Measurements from ENCODE around the gene GATA5. TPM values are rescaled to one million over a fixed set of nuclear protein-coding genes. Genes with fewer than 3 reads are reported as not detected.

Gene GATA5
- total RNA-seq, 1 experiment from 2014 or later = 0.18 TPM

GRCh38 chr20:62464425-62464770, 11.4 kb downstream of the GATA5 start:
- in situ Hi-C loops (cut with HindIII; ENCODE audit: low pct_unique_long_range_greater_than_20kb, low sequenced_read_pairs) = no loop called here
- DNase-seq (ENCODE audit: low read depth, low spot score) = no peak

- in situ Hi-C loops (cut with HindIII; ENCODE audit: low pct_unique_long_range_greater_than_20kb, low sequenced_read_pairs) = no loop called here
- no peak for DNase-seq (ENCODE audit: low read depth, low spot score)
These were observed 12.0 kb downstream of the GATA5 start for GRCh38 chr20:62463651-62464424.

- in situ Hi-C loops (cut with HindIII; ENCODE audit: low pct_unique_long_range_greater_than_20kb, low sequenced_read_pairs) = no loop called here
These were observed 12.7 kb downstream of the GATA5 start for GRCh38 chr20:62462976-62463592.

GRCh38 chr20:62461834-62462233, 14.0 kb downstream of the GATA5 start:
- in situ Hi-C loops (cut with HindIII; ENCODE audit: low pct_unique_long_range_greater_than_20kb, low sequenced_read_pairs) = no loop called here
- no peak for DNase-seq (ENCODE audit: low read depth, low spot score)

More at GRCh38 chr20:62462976-62463592, 12.7 kb downstream of the GATA5 start:
- DNase-seq (ENCODE audit: low read depth, low spot score) = no peak

- DNase-seq (ENCODE audit: low read depth, low spot score) = no peak
- in situ Hi-C loops (cut with HindIII; ENCODE audit: low pct_unique_long_range_greater_than_20kb, low sequenced_read_pairs) = no loop called here
These were observed 14.6 kb downstream of the GATA5 start for GRCh38 chr20:62461157-62461556.

GRCh38 chr20:62460678-62461077, 15.1 kb downstream of the GATA5 start:
- in situ Hi-C loops (cut with HindIII; ENCODE audit: low pct_unique_long_range_greater_than_20kb, low sequenced_read_pairs) = no loop called here
- DNase-seq (ENCODE audit: low read depth, low spot score) = no peak

GRCh38 chr20:62459488-62459887, 16.3 kb downstream of the GATA5 start:
- DNase-seq (ENCODE audit: low read depth, low spot score) = no peak
- in situ Hi-C loops (cut with HindIII; ENCODE audit: low pct_unique_long_range_greater_than_20kb, low sequenced_read_pairs) = no loop called here

GRCh38 chr20:62458275-62459251, 17.2 kb downstream of the GATA5 start:
- no peak for DNase-seq (ENCODE audit: low read depth, low spot score)
- in situ Hi-C loops (cut with HindIII; ENCODE audit: low pct_unique_long_range_greater_than_20kb, low sequenced_read_pairs) = no loop called here

GRCh38 chr20:62457831-62458230, 18.0 kb downstream of the GATA5 start:
- no peak for DNase-seq (ENCODE audit: low read depth, low spot score)
- in situ Hi-C loops (cut with HindIII; ENCODE audit: low pct_unique_long_range_greater_than_20kb, low sequenced_read_pairs) = no loop called here

GRCh38 chr20:62457098-62457497, 18.7 kb downstream of the GATA5 start:
- no peak for DNase-seq (ENCODE audit: low read depth, low spot score)
- in situ Hi-C loops (cut with HindIII; ENCODE audit: low pct_unique_long_range_greater_than_20kb, low sequenced_read_pairs) = no loop called here

- in situ Hi-C loops (cut with HindIII; ENCODE audit: low pct_unique_long_range_greater_than_20kb, low sequenced_read_pairs) = no loop called here
- no peak for DNase-seq (ENCODE audit: low read depth, low spot score)
These were observed 19.9 kb downstream of the GATA5 start for GRCh38 chr20:62455929-62456328.

- no peak for DNase-seq (ENCODE audit: low read depth, low spot score)
- in situ Hi-C loops (cut with HindIII; ENCODE audit: low pct_unique_long_range_greater_than_20kb, low sequenced_read_pairs) = no loop called here
These were observed 20.7 kb downstream of the GATA5 start for GRCh38 chr20:62454904-62455636.

- no peak for DNase-seq (ENCODE audit: low read depth, low spot score)
- in situ Hi-C loops (cut with HindIII; ENCODE audit: low pct_unique_long_range_greater_than_20kb, low sequenced_read_pairs) = no loop called here
These were observed 22.5 kb downstream of the GATA5 start for GRCh38 chr20:62453186-62453808.

GRCh38 chr20:62452475-62453095, 23.2 kb downstream of the GATA5 start:
- no peak for DNase-seq (ENCODE audit: low read depth, low spot score)
- in situ Hi-C loops (cut with HindIII; ENCODE audit: low pct_unique_long_range_greater_than_20kb, low sequenced_read_pairs) = no loop called here

- in situ Hi-C loops (cut with HindIII; ENCODE audit: low pct_unique_long_range_greater_than_20kb, low sequenced_read_pairs) = no loop called here
- DNase-seq (ENCODE audit: low read depth, low spot score) = no peak
These were observed 23.8 kb downstream of the GATA5 start for GRCh38 chr20:62451970-62452369.

- no peak for DNase-seq (ENCODE audit: low read depth, low spot score)
- in situ Hi-C loops (cut with HindIII; ENCODE audit: low pct_unique_long_range_greater_than_20kb, low sequenced_read_pairs) = no loop called here
These were observed 24.5 kb downstream of the GATA5 start for GRCh38 chr20:62451156-62451767.

Measured in SK-MEL-5 (cell line).